H1 (cell line): Measurements from ENCODE around the gene CTIF. TPM values are rescaled to one million over a fixed set of nuclear protein-coding genes. Genes with fewer than 3 reads are reported as not detected.

Source experiments
- ASH2L ChIP-seq: fragments of 200-600, 300-600 bp; sonication (generic); IDR thresholded peaks from one replicate; pipeline ENCODE4 v1.7.1; 2017; ENCODE audit warnings: low read length
- RXRA ChIP-seq: IDR thresholded peaks from 2 replicates; pipeline ENCODE4 v1.6.1; 2011; ENCODE audit warnings: low read depth, mild to moderate bottlenecking, low read length, moderate library complexity; ENCODE audit not compliant: insufficient read depth
- SP1 ChIP-seq: IDR thresholded peaks from 2 replicates; pipeline ENCODE4 v1.6.1; 2011; ENCODE audit warnings: low read depth, low read length
- polyA plus RNA-seq, 7 experiments: library from polyadenylated mRNA; depleted of rRNA in 3 of 7; stranded (reverse) in 5 of 7; unstranded in 2 of 7; fragments of >200 nt in 5 of 7; fragments of 200-250 nt in 2 of 7; gene quantifications; 1 replicate in 5 of 7; 2 replicates in 1 of 7; 4 replicates in 1 of 7; pipeline versions ENCODE4 v1.2.1 to v1.2.3, GENCODE V29; 2011 to 2013; ENCODE audit warnings: missing spikeins in 2 of 7, mixed read lengths in 2 of 7
- total RNA-seq: library from RNA; stranded (reverse); fragmentation: NEBNext Ultra II Directional; extraction: Animal tissue kit (Norgen Biotek cat#: 25700); gene quantifications from 2 replicates; pipeline ENCODE4 v1.2.1, GENCODE V29; 2021
- TF ChIP-seq, protein P1 (sequence below): fragments of 300-600 bp; sonication (generic); IDR thresholded peaks from 2 replicates; pipeline ENCODE4 v1.7.1; 2012; ENCODE audit warnings: low read length, moderate library complexity, mild to moderate bottlenecking, inconsistent platforms; ENCODE audit not compliant: insufficient replicate concordance

CTIF gene
- total and polyA plus RNA-seq, 2 of the 8 experiments (the other 6 are each of a cell fraction or from before 2014, with no cell fraction given), result 9.0 to 17.8 TPM

- TF ChIP-seq, protein P1, sequence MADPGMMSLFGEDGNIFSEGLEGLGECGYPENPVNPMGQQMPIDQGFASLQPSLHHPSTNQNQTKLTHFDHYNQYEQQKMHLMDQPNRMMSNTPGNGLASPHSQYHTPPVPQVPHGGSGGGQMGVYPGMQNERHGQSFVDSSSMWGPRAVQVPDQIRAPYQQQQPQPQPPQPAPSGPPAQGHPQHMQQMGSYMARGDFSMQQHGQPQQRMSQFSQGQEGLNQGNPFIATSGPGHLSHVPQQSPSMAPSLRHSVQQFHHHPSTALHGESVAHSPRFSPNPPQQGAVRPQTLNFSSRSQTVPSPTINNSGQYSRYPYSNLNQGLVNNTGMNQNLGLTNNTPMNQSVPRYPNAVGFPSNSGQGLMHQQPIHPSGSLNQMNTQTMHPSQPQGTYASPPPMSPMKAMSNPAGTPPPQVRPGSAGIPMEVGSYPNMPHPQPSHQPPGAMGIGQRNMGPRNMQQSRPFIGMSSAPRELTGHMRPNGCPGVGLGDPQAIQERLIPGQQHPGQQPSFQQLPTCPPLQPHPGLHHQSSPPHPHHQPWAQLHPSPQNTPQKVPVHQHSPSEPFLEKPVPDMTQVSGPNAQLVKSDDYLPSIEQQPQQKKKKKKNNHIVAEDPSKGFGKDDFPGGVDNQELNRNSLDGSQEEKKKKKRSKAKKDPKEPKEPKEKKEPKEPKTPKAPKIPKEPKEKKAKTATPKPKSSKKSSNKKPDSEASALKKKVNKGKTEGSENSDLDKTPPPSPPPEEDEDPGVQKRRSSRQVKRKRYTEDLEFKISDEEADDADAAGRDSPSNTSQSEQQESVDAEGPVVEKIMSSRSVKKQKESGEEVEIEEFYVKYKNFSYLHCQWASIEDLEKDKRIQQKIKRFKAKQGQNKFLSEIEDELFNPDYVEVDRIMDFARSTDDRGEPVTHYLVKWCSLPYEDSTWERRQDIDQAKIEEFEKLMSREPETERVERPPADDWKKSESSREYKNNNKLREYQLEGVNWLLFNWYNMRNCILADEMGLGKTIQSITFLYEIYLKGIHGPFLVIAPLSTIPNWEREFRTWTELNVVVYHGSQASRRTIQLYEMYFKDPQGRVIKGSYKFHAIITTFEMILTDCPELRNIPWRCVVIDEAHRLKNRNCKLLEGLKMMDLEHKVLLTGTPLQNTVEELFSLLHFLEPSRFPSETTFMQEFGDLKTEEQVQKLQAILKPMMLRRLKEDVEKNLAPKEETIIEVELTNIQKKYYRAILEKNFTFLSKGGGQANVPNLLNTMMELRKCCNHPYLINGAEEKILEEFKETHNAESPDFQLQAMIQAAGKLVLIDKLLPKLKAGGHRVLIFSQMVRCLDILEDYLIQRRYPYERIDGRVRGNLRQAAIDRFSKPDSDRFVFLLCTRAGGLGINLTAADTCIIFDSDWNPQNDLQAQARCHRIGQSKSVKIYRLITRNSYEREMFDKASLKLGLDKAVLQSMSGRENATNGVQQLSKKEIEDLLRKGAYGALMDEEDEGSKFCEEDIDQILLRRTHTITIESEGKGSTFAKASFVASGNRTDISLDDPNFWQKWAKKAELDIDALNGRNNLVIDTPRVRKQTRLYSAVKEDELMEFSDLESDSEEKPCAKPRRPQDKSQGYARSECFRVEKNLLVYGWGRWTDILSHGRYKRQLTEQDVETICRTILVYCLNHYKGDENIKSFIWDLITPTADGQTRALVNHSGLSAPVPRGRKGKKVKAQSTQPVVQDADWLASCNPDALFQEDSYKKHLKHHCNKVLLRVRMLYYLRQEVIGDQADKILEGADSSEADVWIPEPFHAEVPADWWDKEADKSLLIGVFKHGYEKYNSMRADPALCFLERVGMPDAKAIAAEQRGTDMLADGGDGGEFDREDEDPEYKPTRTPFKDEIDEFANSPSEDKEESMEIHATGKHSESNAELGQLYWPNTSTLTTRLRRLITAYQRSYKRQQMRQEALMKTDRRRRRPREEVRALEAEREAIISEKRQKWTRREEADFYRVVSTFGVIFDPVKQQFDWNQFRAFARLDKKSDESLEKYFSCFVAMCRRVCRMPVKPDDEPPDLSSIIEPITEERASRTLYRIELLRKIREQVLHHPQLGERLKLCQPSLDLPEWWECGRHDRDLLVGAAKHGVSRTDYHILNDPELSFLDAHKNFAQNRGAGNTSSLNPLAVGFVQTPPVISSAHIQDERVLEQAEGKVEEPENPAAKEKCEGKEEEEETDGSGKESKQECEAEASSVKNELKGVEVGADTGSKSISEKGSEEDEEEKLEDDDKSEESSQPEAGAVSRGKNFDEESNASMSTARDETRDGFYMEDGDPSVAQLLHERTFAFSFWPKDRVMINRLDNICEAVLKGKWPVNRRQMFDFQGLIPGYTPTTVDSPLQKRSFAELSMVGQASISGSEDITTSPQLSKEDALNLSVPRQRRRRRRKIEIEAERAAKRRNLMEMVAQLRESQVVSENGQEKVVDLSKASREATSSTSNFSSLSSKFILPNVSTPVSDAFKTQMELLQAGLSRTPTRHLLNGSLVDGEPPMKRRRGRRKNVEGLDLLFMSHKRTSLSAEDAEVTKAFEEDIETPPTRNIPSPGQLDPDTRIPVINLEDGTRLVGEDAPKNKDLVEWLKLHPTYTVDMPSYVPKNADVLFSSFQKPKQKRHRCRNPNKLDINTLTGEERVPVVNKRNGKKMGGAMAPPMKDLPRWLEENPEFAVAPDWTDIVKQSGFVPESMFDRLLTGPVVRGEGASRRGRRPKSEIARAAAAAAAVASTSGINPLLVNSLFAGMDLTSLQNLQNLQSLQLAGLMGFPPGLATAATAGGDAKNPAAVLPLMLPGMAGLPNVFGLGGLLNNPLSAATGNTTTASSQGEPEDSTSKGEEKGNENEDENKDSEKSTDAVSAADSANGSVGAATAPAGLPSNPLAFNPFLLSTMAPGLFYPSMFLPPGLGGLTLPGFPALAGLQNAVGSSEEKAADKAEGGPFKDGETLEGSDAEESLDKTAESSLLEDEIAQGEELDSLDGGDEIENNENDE, result no peak
- TF ChIP-seq ASH2L, result no peak
- no peak for TF ChIP-seq RXRA
- no peak for TF ChIP-seq SP1
- TF ChIP-seq, all 59 proteins: peak for 0
Measured at GRCh38 chr18:48756511-48757226, 217.8 kb downstream of the CTIF start (continued).
